Panc1 (cell line): Measurements from ENCODE around the gene PLEKHG4B. TPM values are rescaled to one million over a fixed set of nuclear protein-coding genes. Genes with fewer than 3 reads are reported as not detected.

ENCODE experiments used
- ATAC-seq: fragments of 200-7000 bp; cut with Tn5 transposase; 2 replicates; pipeline ENCODE4 v1.9.1; 2020; ENCODE audit warnings: mild to moderate bottlenecking, moderate library complexity
- BruUV-seq: library from RNA; stranded (reverse); fragments of 400-500 nt; replicated peaks from 2 replicates; lab custom pipeline; 2021; lab: Mats Ljungman, UMichigan
- CTCF ChIA-PET: fragments of 300-600 bp; sonication (Branson Sonifier 250); formaldehyde crosslinking; loops from one replicate; lab custom pipeline; 2022; ENCODE audit warnings: antibody characterized with exemption; lab: Charles Lee
- POLR2A ChIA-PET: fragments of 300-600 bp; sonication (Branson Sonifier 250); formaldehyde crosslinking; loops from one replicate; lab custom pipeline; 2022; ENCODE audit warnings: antibody characterized with exemption; lab: Charles Lee
- DNase-seq: peaks from one replicate; pipeline ENCODE4 v3.0.0-alpha.2; 2010; ENCODE audit warnings: low read depth, low spot score
- H3K27ac ChIP-seq: 2 replicates; pipeline ENCODE4 v1.5.1; 2011; ENCODE audit warnings: mild to moderate bottlenecking, low read length, inconsistent platforms
- H3K27me3 ChIP-seq: fragments of 200-500 bp; sonication (Bioruptor generic); 2 replicates; pipeline ENCODE4 v1.6.0; 2014; ENCODE audit warnings: low read length, inconsistent platforms; ENCODE audit not compliant: control insufficient read depth, insufficient read depth
- H3K36me3 ChIP-seq: fragments of 200-500 bp; sonication (Bioruptor generic); 2 replicates; pipeline ENCODE4 v1.5.1; 2014; ENCODE audit warnings: inconsistent platforms, mild to moderate bottlenecking, low read length, moderate library complexity; ENCODE audit not compliant: control insufficient read depth, insufficient read depth
- H3K4me1 ChIP-seq: 2 replicates; pipeline ENCODE4 v1.5.1; 2011; ENCODE audit warnings: inconsistent platforms, mild to moderate bottlenecking, low read length, moderate library complexity; ENCODE audit not compliant: control insufficient read depth, insufficient read depth
- H3K4me3 ChIP-seq, 2 experiments: 2 replicates each; pipeline ENCODE4 v1.5.1; 2011 to 2012; ENCODE audit warnings: low read depth in 2 of 2, low read length in 2 of 2, mild to moderate bottlenecking in 2 of 2, inconsistent platforms in 1 of 2, moderate library complexity in 1 of 2
- H3K9me3 ChIP-seq: fragments of 200-500 bp; sonication (Bioruptor generic); 2 replicates; pipeline ENCODE4 v1.5.1; 2014; ENCODE audit warnings: low read depth, mild to moderate bottlenecking, inconsistent platforms, low read length, moderate library complexity; ENCODE audit not compliant: control insufficient read depth, insufficient read depth
- POLR2AphosphoS5 ChIP-seq: IDR thresholded peaks from 2 replicates; pipeline ENCODE4 v1.6.1; 2012; ENCODE audit warnings: mild to moderate bottlenecking, low read depth, low read length, moderate library complexity
- SIN3A ChIP-seq: IDR thresholded peaks from 2 replicates; pipeline ENCODE4 v1.6.1; 2012; ENCODE audit warnings: low read depth, mild to moderate bottlenecking, low read length, moderate library complexity, borderline replicate concordance; ENCODE audit not compliant: insufficient read depth
- TCF7L2 ChIP-seq: IDR thresholded peaks from 2 replicates; pipeline ENCODE4 v1.6.1; 2011; ENCODE audit warnings: mild to moderate bottlenecking, low read depth, low read length, inconsistent platforms
- in situ Hi-C: cut with HindIII; loops from 2 replicates; pipeline ENCODE4 v1.10.0; 2016; ENCODE audit warnings: low sequenced_read_pairs, low pct_unique_long_range_greater_than_20kb
- intact Hi-C: fragments of 100-400 bp; cut with micrococcal nuclease; formaldehyde crosslinking; loops from one replicate; pipeline ENCODE4 v1.10.0; 2022; ENCODE audit not compliant: unreplicated experiment
- total RNA-seq: library from RNA; stranded (reverse); gene quantifications from one replicate; pipeline ENCODE4 v1.2.1, GENCODE V29; 2021; ENCODE audit not compliant: unreplicated experiment
- TF ChIP-seq, protein P1 (sequence below): fragments of 450-650 bp; IDR thresholded peaks from 2 replicates; pipeline ENCODE4 v1.5.1; 2017; ENCODE audit warnings: mild to moderate bottlenecking
- TF ChIP-seq, protein P2 (sequence below), 2 experiments: IDR thresholded peaks; 2 replicates each; pipeline ENCODE4 v1.6.1; 2011 to 2012; ENCODE audit warnings: low read depth in 2 of 2, control low read depth in 1 of 2, low read length in 1 of 2, mild to moderate bottlenecking in 1 of 2, moderate library complexity in 1 of 2; ENCODE audit not compliant: insufficient read depth in 1 of 2

Gene PLEKHG4B
- total RNA-seq, 1 experiment from 2014 or later = 8.9 TPM

DNA sequence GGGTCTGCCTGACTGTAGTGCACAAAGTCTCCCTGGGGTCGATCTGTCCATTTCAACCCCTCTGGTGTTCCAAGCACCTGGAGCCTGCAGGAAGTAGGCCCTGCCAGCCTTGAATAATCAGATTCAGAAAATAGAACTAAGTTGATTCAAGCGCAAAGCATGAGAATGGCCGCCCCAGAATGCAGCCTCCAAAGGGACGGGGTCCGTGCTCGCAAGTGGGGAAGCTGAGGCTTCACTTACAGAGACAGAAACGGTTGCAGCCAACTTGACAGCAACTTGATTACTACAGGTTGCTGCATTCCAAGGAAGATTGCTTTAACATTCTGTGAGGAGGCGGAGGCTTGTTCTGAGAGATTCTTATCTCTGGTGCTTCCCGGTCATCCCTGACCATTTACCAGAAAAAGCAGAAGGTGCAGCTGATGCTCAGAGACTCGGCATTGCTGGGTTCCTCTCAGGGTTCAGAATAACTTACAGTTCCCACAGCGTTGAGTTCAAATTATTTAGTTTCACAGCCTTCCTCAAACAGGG lies 84.4 kb downstream of the PLEKHG4B start:
- POLR2A ChIA-PET = no interaction called here
- Histone ChIP-seq H3K27me3 (peaks cover 2% of the 10 kb centered on the region; the same call in 1 of the 2 replicates), H3K4me3 (no peak overlapping the region), H3K27ac (no peak overlapping the region), H3K9me3 (no peaks in the 10 kb centered on the region), H3K36me3 (no peaks in the 10 kb centered on the region), H3K4me1 (no peaks in the 10 kb centered on the region)
- intact Hi-C loops (no loop called here), in situ Hi-C loops (no loop called here)
- TF ChIP-seq, protein P1, sequence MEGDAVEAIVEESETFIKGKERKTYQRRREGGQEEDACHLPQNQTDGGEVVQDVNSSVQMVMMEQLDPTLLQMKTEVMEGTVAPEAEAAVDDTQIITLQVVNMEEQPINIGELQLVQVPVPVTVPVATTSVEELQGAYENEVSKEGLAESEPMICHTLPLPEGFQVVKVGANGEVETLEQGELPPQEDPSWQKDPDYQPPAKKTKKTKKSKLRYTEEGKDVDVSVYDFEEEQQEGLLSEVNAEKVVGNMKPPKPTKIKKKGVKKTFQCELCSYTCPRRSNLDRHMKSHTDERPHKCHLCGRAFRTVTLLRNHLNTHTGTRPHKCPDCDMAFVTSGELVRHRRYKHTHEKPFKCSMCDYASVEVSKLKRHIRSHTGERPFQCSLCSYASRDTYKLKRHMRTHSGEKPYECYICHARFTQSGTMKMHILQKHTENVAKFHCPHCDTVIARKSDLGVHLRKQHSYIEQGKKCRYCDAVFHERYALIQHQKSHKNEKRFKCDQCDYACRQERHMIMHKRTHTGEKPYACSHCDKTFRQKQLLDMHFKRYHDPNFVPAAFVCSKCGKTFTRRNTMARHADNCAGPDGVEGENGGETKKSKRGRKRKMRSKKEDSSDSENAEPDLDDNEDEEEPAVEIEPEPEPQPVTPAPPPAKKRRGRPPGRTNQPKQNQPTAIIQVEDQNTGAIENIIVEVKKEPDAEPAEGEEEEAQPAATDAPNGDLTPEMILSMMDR = no peak
- CTCF ChIA-PET = no interaction called here
- ATAC-seq (no peak), DNase-seq (no peak)
- no TSS peak for BruUV-seq

DNA sequence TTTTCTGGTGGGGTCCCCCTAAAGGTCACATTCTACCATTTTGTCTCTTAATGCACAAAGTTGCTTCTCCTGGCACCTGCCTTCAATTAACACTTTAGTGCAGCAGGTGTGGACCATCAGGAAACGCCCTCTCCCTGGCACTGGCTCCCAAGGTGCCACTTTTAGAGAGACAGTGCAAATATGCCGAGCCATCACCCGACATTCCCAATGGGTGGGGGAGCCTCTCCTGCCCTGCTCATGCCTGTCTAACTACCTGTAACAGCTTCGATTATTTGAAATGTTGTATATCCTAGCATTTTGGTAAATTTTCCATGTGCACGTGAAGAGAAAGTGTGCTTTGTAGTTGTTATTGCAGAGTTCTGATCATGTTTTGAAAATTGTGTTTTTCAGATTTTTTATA lies 86.1 kb downstream of the PLEKHG4B start:
- intact Hi-C loops = no loop called here
- H3K27me3 ChIP-seq = peaks cover 2% of the 10 kb centered on the region; the same call in 1 of the 2 replicates
- CTCF ChIA-PET = interaction anchor here (0.5 kb wide), 1 partner anchor 10 kb away, joined by 18 read pairs; no protein-coding TSS in a partner anchor
- H3K27ac ChIP-seq = no peak overlapping the region
- TF ChIP-seq POLR2AphosphoS5 (no peak), TCF7L2 (no peak), SIN3A (no peak)
- TF ChIP-seq, protein P1 = no peak
- TF ChIP-seq, protein P2, sequence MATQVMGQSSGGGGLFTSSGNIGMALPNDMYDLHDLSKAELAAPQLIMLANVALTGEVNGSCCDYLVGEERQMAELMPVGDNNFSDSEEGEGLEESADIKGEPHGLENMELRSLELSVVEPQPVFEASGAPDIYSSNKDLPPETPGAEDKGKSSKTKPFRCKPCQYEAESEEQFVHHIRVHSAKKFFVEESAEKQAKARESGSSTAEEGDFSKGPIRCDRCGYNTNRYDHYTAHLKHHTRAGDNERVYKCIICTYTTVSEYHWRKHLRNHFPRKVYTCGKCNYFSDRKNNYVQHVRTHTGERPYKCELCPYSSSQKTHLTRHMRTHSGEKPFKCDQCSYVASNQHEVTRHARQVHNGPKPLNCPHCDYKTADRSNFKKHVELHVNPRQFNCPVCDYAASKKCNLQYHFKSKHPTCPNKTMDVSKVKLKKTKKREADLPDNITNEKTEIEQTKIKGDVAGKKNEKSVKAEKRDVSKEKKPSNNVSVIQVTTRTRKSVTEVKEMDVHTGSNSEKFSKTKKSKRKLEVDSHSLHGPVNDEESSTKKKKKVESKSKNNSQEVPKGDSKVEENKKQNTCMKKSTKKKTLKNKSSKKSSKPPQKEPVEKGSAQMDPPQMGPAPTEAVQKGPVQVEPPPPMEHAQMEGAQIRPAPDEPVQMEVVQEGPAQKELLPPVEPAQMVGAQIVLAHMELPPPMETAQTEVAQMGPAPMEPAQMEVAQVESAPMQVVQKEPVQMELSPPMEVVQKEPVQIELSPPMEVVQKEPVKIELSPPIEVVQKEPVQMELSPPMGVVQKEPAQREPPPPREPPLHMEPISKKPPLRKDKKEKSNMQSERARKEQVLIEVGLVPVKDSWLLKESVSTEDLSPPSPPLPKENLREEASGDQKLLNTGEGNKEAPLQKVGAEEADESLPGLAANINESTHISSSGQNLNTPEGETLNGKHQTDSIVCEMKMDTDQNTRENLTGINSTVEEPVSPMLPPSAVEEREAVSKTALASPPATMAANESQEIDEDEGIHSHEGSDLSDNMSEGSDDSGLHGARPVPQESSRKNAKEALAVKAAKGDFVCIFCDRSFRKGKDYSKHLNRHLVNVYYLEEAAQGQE (IDR thresholded peaks at IDR 0.05; ENCODE audit: insufficient read depth in 1 of 2, low read depth in 2 of 2, low read length in 1 of 2) = no peak
- POLR2A ChIA-PET = no interaction called here
- no TSS peak for BruUV-seq
- no peaks in the 10 kb centered on the region for H3K36me3 ChIP-seq
- H3K4me3 ChIP-seq = no peak overlapping the region
- ATAC-seq = no peak
- no peaks in the 10 kb centered on the region for H3K4me1 ChIP-seq
- DNase-seq = no peak
- H3K9me3 ChIP-seq = no peaks in the 10 kb centered on the region
- in situ Hi-C loops = no loop called here
